Measurements from ENCODE around the gene NEBL.

Gene NEBL

GRCh38 chr10:20935931-20936330, 38.8 kb upstream of the NEBL start:
- TF ChIP-seq CTCF (IDR thresholded peaks at IDR 0.05; ENCODE audit: insufficient read depth, low read length, poor library complexity, severe bottlenecking), result no peak
- H3K4me3 ChIP-seq (replicated peaks; ENCODE audit: low read depth, low read length), result no peak overlapping the region
- H3K36me3 ChIP-seq (ENCODE audit: control insufficient read depth, insufficient read depth, low read length), result no peaks in the 10 kb centered on the region
- H3K27me3 ChIP-seq (replicated peaks; ENCODE audit: control insufficient read depth, insufficient read depth, low read length), result no peaks in the 10 kb centered on the region
- DNase-seq (ENCODE audit: extremely low read depth, insufficient read length), result no peak

GRCh38 chr10:20935301-20935700, 38.2 kb upstream of the NEBL start:
- no peak overlapping the region for H3K4me3 ChIP-seq (replicated peaks; ENCODE audit: low read depth, low read length)
- H3K36me3 ChIP-seq (ENCODE audit: control insufficient read depth, insufficient read depth, low read length), result no peaks in the 10 kb centered on the region
- no peaks in the 10 kb centered on the region for H3K27me3 ChIP-seq (replicated peaks; ENCODE audit: control insufficient read depth, insufficient read depth, low read length)
- no peak for DNase-seq (ENCODE audit: extremely low read depth, insufficient read length)
- TF ChIP-seq CTCF (IDR thresholded peaks at IDR 0.05; ENCODE audit: insufficient read depth, low read length, poor library complexity, severe bottlenecking), result no peak

- no peak overlapping the region for H3K4me3 ChIP-seq (replicated peaks; ENCODE audit: low read depth, low read length)
- H3K27me3 ChIP-seq (replicated peaks; ENCODE audit: control insufficient read depth, insufficient read depth, low read length), result no peaks in the 10 kb centered on the region
- DNase-seq (ENCODE audit: extremely low read depth, insufficient read length), result no peak
- TF ChIP-seq CTCF (IDR thresholded peaks at IDR 0.05; ENCODE audit: insufficient read depth, low read length, poor library complexity, severe bottlenecking), result no peak
- H3K36me3 ChIP-seq (ENCODE audit: control insufficient read depth, insufficient read depth, low read length), result no peaks in the 10 kb centered on the region
Observed at GRCh38 chr10:20933705-20934104, 36.6 kb upstream of the NEBL start.

- no peaks in the 10 kb centered on the region for H3K36me3 ChIP-seq (ENCODE audit: control insufficient read depth, insufficient read depth, low read length)
- TF ChIP-seq CTCF (IDR thresholded peaks at IDR 0.05; ENCODE audit: insufficient read depth, low read length, poor library complexity, severe bottlenecking), result no peak
- no peak for DNase-seq (ENCODE audit: extremely low read depth, insufficient read length)
- H3K27me3 ChIP-seq (replicated peaks; ENCODE audit: control insufficient read depth, insufficient read depth, low read length), result no peaks in the 10 kb centered on the region
- no peak overlapping the region for H3K4me3 ChIP-seq (replicated peaks; ENCODE audit: low read depth, low read length)
Observed at GRCh38 chr10:20932606-20933126, 35.6 kb upstream of the NEBL start.

- DNase-seq (ENCODE audit: extremely low read depth, insufficient read length), result no peak
- TF ChIP-seq CTCF (IDR thresholded peaks at IDR 0.05; ENCODE audit: insufficient read depth, low read length, poor library complexity, severe bottlenecking), result no peak
Observed at GRCh38 chr10:20931156-20931795, 34.2 kb upstream of the NEBL start.

GRCh38 chr10:20927456-20927855, 30.3 kb upstream of the NEBL start:
- H3K4me3 ChIP-seq (replicated peaks; ENCODE audit: low read depth, low read length), result no peak overlapping the region
- no peak for TF ChIP-seq CTCF (IDR thresholded peaks at IDR 0.05; ENCODE audit: insufficient read depth, low read length, poor library complexity, severe bottlenecking)
- H3K27me3 ChIP-seq (replicated peaks; ENCODE audit: control insufficient read depth, insufficient read depth, low read length), result no peaks in the 10 kb centered on the region
- no peak for DNase-seq (ENCODE audit: extremely low read depth, insufficient read length)
- H3K36me3 ChIP-seq (ENCODE audit: control insufficient read depth, insufficient read depth, low read length), result no peaks in the 10 kb centered on the region

More at GRCh38 chr10:20931156-20931795, 34.2 kb upstream of the NEBL start:
- Histone ChIP-seq H3K4me3 (replicated peaks; ENCODE audit: low read depth, low read length) (no peak overlapping the region), H3K36me3 (ENCODE audit: control insufficient read depth, insufficient read depth, low read length) (no peaks in the 10 kb centered on the region), H3K27me3 (replicated peaks; ENCODE audit: control insufficient read depth, insufficient read depth, low read length) (no peaks in the 10 kb centered on the region)

All from GM06990 (cell line).